Activated CD4-positive, alpha-beta T cell treated with anti-CD3 and anti-CD28 coated beads, Interleukin-2, Interleukin-6, amounts not matched to agents 100 ng/mL and 50 ng/mL, durations not matched to agents 16 hours and 8 hours (primary cell): ENCODE results near the gene ZNF524.
A peak's percentile ranks its signal among the peaks of the same experiment; 100 is the strongest.

ENCODE experiments used
- DNase-seq: peaks from one replicate; pipeline ENCODE4 v3.0.0-alpha.2; 2020

Gene ZNF524

DNA sequence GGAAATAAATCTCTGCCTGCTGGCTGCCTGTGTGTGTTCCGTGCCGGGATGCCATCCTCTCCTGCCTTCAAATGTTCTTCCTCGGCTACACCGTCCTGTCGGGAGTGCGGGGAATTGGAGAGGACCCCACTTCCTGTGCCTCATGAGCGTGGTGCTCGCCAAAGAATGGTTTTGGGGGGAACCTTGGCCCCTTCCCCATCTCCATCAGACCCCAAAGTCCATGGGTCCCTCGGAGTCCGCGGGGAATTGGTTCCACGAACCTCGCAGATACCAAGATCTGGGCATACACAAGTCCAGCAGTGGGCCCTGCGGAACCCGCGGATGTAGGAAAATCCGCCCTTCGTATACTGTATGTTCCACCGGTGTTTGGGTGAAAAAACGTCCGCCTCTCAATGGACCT is 3.0 kb downstream of the ZNF524 start:
- no peak for DNase-seq

DNA sequence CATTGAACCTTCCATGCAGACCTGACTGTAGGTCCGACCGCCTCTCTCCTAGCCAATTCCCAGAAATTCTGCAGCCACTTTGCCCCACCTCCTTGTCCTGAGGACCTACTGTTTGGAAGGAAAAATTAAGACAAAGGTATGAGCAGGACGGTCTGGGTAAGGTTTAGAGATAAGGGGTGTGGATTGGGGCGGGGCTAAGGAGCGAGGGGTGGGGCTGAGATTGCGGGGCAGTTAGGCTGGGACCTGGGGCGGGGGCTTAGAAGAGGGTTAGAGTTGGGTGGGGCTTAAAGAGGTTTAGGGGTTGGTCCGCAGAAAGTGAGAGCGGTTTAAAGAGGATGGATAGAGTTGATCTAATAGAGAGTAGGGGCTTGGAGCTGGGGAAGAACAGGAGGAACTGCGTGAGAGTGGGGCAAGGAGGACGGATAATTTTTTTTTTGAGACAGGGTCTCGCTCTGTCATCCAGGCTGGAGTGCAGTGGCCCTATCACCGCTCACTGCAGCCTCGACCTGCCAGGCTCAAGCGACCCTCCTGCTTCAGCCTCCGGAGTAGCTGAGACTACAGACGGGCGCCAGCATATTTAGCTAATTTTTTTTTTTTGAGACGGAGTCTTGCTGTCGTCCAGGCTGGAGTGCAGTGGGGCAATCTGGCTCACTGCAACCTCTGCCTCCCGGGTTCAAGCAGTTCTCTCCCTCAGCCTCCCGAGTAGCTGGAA is 3.6 kb downstream of the ZNF524 start:
- no peak for DNase-seq

DNA sequence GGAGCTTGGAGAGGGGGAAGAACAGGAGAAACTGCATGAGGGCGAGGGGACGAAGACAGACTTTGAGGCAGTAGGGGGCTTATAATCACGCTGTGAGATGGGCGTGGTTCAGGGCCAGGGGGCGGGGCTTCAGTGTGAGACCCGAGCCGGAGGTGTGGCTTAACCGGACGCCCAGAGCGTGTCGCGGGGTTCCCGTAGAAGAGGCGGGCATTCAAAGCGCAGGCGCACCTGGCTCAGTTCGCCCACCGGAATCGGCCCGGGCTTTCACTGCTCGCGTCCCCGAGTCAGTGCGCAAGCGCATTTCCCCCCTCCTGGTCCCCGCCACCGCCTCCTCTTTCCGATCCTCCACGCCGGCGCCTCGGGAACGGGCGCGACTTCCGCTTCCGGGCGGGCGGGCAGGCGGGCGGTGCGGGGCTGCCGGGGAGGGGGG is 5.1 kb downstream of the ZNF524 start:
- peak; percentile 99 for DNase-seq

DNA sequence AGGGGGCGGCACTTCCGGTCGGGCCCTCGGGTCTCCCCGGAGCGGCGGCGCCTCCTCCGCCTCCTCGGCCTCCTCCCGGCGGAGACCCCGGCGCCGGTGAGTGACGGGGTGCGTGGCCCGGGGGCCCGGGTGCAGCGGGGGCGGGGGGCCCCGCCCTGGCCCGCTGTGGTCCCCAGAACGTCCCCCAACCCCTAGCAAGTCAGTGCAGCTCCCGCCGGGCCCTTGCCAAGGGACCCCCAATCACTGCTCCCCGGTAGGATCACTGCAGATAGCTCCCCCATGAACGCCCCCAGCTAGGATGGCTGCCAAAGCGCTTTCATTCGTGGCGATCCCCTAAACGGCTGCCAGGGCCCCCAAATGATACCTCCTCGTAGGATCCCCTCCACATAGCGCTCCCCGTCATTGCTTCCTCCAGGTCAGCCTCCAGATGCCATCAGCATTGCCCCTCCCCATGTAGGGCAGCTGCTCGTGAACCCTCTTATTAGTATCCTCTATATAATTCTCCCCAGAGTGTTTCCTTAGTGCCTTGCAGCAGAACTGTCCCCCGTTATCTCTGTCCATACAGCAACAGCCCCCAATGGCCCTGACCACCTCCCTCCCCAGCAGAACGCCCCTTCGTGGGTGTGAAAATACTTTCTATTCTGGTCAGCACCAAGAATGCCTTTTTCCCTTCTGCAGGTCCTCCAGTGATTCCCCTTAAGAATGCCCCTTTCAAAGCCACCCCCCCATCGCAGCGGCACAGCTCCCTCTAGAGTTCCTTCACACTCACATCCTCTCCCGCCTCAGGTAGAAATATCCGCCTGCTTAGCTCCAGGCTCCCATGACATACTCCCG is 5.8 kb downstream of the ZNF524 start, which contains the start of gene ZNF865:
Gene ZNF865 (plus strand): TSS at position 11 of the 834 bp plus-strand sequence. CDS start 7,972 bp downstream, outside the sequence.
- peak; percentile 80 for DNase-seq

DNA sequence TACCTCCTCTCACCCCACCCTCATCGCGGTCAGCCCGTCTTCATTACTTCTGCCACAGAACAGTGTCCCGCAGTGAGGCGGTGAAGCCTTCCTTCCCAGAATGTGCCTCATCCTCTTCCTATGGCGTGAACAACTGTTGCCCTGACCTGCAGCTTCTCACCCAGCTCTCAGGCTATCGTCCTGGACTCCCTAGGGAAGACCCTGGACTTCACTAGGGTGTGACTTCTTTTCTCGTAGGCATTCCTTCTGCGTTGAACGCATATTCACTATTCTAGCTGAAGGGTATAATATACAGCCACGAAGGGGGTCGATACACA is 6.3 kb downstream of the ZNF524 start:
- no peak for DNase-seq

DNA sequence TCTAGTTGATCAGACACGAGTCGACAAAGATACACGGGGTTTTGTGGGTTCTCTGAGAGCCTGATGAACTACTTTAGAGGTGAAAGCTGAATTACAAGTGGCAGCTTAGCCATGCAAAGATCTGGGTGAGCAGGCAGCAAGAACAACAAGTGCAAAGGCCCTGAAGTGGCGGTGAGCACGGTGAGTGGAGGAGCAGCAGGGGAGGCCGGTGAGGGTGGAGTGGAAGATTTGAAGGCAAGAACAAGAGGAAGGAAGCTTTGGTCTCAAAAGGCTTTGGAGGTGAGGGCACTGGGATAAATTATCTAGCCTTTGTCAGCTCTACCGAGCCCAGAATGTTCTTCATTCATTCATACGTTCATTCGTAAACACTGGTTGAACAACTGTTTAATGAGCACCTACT is 6.7 kb downstream of the ZNF524 start:
- DNase-seq: no peak

DNA sequence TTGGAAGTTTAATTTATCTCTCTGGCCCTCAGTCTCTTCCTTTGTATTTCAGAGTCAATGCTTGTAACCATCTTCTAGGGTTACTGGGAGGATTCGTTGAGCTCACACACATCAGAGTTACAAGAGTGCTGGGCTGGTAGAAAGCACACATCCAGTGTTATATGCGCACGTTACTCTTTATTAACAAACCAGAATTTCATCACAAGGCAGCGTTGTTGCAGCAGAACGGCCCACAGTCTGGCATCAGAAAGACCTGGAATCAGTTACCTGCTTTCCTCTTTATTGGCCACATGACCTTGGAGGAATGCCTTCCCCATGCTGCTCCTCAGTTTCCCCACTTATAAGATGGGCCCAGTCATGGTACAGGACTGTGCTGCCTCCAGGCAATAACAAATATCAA is 9.2 kb downstream of the ZNF524 start:
- no peak for DNase-seq

DNA sequence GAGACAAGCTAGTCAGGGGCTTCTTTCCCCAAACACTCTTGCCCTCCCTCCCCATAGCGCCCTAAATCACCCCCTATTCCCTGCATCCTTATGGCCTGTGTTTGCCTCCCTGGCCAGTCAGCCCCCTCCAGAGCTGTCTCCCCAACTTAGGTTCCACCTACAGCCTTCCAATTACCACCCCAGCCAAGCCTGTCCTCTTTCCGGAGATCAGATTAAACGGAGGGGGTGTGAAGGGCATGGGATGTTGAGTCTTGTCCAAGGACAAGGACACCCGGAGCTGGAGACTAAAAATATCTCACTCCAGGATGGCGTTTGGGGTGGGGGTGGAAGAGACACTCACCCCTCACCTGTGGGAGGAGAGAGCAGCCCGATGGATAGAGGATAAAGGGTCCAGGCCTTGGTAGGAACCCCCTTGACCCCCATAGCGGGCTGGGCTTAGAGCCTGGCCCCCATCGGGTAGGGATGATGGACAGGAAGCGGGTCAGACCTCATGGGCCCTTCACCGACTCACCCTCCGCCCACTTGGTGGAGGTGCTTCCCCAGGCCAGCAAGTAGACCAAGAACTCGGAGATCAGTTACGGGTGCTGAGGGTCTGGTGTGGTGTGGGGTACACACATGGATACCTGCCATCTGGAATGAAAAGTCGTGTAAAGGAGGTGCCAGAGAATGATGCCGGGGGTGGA is 11.4 kb downstream of the ZNF524 start:
- no peak for DNase-seq

DNA sequence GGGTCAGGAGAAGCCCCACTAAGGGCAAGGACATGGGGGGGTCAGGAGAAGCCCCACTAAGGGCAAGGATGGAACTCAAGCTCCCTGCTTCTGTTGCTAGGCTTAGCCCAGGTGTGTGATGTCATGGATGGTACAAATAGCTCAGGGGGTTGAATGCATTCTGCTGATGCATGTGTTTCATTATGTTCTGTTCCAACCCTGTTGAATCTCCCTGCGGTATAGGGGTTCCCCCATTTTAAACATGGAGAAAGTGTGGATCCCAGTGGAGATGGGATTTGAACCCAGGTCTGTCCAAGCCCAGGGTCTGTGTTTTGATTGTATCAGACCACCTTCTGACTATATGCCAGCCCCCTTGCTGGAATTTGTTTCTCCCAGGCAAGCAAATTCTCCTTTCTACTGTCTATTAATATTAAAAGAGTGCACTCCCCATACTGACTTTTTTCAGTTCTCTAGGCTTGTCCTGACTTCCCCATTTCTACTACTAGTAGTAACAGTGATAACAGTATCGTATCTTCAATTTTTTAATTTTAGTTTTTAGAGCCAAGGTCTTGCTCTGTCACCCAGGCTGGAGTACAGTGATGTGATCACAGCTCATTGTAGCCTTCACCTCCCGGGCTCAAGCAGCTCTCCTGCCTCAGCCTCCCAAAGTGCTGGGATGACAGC is 12.0 kb downstream of the ZNF524 start:
- DNase-seq: no peak

DNA sequence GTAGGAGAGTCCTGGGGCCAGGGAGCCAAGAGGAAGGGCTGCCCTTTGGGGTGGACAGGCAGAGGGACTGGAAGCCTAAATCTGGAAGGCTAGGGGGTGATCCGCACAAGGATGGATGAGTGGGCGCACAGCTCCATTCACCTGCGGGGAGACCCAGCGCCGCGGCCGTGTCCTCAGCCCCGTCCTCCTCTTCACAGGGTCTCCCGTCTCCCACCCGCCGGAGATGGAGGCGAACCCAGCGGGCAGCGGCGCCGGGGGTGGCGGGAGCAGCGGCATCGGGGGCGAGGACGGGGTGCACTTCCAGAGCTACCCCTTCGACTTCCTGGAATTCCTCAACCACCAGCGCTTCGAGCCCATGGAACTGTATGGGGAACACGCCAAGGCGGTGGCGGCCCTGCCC is 13.3 kb downstream of the ZNF524 start:
- no peak for DNase-seq

DNA sequence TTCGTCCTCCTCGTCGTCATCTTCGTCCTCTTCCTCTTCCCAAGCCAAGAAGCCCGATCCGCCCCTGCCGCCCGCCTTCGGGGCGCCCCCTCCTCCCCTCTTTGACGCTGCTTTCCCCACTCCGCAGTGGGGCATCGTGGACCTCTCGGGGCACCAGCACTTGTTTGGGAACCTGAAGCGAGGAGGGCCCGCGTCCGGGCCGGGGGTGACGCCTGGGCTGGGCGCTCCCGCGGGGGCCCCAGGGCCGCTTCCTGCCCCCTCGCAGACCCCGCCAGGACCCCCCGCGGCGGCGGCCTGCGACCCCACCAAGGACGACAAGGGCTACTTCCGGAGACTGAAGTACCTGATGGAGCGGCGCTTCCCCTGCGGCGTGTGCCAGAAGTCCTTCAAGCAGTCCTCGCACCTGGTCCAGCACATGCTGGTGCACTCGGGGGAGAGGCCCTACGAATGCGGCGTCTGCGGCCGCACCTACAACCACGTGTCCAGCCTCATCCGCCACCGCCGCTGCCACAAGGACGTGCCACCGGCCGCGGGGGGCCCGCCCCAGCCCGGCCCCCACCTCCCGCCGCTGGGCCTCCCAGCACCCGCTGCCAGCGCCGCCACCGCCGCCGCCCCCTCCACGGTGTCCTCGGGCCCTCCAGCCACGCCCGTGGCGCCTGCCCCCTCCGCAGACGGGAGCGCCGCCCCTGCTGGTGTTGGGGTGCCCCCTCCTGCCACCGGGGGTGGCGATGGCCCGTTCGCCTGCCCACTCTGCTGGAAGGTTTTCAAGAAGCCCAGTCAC is 14.0 kb downstream of the ZNF524 start:
- no peak for DNase-seq

DNA sequence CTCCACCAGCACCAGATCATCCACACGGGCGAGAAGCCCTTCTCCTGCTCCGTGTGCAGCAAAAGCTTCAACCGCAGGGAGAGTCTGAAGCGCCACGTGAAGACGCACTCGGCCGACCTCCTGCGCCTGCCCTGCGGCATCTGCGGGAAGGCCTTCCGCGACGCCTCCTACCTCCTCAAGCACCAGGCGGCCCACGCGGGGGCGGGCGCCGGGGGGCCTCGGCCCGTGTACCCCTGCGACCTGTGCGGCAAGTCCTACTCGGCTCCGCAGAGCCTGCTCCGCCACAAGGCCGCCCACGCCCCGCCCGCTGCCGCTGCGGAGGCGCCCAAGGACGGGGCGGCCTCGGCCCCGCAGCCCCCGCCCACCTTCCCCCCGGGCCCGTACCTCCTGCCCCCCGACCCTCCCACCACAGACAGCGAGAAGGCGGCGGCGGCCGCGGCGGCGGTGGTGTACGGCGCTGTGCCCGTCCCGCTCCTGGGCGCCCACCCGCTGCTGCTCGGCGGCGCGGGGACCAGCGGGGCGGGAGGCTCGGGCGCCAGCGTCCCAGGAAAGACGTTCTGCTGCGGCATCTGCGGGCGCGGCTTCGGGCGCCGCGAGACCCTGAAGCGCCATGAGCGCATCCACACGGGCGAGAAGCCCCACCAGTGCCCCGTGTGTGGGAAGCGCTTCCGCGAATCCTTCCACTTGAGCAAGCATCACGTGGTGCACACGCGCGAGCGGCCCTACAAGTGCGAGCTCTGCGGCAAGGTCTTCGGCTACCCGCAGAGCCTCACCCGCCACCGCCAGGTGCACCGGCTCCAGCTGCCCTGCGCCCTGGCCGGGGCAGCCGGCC is 14.8 kb downstream of the ZNF524 start:
- no peak for DNase-seq

DNA sequence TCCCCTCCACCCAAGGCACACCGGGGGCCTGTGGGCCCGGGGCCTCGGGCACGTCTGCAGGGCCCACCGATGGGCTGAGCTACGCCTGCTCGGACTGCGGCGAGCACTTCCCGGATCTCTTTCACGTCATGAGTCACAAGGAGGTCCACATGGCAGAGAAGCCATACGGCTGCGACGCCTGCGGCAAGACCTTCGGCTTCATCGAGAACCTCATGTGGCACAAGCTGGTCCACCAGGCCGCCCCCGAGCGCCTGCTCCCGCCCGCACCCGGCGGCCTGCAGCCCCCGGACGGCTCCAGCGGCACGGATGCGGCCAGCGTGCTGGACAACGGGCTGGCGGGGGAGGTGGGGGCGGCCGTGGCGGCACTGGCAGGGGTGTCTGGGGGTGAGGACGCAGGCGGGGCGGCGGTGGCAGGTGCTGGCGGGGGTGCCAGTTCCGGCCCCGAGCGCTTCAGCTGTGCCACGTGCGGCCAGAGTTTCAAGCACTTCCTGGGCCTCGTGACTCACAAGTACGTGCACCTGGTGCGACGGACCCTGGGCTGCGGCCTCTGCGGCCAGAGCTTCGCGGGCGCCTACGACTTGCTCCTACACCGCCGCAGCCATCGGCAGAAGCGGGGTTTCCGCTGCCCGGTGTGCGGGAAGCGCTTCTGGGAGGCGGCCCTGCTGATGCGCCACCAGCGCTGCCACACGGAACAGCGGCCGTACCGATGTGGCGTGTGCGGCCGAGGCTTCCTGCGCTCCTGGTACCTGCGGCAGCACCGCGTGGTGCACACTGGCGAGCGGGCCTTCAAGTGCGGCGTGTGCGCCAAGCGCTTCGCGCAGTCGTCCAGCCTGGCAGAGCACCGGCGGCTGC is 15.7 kb downstream of the ZNF524 start:
- DNase-seq: no peak

DNA sequence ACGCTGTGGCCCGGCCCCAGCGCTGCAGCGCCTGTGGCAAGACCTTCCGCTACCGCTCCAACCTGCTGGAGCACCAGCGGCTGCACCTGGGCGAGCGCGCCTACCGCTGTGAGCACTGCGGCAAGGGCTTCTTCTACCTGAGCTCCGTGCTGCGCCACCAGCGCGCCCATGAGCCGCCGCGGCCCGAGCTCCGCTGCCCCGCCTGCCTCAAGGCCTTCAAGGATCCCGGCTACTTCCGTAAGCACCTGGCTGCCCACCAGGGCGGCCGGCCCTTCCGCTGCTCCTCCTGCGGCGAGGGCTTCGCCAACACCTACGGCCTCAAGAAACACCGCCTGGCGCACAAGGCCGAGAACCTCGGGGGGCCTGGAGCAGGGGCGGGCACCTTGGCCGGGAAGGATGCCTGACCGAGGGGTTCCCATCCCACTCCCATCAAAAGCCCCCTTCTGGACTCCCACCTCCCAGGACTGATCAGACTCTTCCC is 16.3 kb downstream of the ZNF524 start:
- DNase-seq: no peak

DNA sequence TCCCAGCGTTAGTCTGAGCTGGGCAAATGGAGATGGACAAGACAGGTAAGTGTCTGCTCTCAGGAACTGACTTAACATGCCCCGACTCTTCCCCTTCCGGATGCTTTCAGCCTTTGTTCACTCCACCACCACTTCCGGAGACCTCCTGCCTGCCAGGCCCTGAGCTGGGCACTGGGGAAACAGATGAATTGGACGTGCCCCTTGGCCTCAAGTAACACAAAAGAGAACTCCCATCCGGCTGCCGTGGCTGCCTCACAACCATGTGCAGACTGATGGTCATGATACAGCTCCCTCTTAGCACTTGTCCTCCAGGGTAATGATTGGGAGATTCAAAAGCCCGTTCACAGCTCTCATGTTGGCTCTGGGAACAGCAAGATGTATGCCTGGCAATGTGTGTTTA is 17.3 kb downstream of the ZNF524 start:
- DNase-seq: no peak

DNA sequence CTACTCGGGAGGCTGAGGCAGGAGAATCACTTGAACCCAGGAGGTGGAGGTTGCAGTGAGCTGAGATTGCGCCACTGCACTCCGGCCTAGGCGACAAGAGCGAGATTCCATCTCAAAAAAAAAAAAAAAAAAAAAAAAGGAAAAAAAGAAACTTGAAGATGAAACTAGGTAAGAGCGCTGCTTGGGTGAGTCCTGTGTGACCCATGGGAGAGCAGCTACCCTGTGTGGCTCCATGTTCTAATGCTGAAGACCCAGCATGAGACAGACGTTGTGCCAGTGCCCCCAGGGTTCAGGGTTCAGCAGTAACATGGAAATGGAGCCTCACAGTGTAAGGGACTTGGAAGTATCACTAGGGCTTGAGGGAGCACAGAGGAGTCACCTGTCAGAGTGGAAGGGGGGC is 18.3 kb downstream of the ZNF524 start:
- no peak for DNase-seq

DNA sequence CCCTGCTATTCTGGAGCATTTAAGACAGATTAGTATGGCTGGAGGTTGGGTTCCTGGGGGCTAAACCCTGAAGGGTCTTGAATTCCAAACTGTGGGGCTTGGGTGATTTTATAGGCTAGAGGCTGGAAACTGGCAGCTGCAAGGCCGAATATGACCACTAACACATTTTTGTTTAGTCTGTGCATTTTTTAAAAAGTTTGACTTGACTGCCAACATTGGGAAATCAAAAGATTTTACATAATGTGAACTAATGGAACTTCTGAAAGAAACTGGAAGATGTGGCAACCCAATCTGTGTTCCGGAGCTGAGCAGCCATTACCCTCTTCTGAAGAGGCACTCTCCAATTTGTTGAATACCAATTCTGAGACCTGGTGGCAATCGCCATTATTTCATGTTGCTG is 19.2 kb downstream of the ZNF524 start:
- DNase-seq: no peak

DNA sequence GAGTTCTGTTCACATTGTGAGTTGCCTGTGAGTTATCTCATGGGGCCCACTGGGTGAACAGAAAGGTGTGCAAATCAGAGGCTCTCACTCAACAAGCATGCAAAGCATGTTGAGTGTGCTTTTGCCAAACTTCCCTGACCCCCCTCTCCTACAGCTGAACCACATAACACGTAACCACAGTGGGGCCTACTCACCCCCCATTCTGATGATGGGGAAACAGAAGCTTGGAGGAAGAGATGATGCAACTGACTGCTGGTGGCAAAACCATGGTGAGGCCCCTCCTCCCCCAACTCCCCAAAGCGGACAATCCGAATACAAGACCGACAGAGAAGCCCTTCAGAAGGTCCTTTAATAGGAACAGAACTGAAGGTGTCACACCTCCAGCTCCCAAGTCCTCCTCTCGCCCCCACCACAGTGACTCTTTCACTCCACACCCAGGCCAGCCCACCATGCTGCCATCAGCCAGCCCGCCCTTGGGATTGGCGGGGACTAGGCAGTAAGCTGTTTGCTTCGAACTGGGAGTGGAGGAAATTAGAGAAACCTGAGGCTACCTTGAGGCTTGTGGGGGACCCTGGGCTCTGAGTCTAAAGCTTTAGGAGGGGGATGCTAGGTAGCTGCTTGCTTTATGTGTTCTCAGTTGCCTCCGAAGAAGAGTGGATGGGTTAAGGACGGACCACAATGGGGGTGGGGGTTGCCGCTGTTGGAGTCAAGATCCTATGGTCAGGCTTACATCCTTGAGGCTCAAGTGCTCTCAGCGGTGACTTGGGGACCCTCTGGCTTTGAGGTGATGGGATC is 20.5 kb downstream of the ZNF524 start:
- no peak for DNase-seq

DNA sequence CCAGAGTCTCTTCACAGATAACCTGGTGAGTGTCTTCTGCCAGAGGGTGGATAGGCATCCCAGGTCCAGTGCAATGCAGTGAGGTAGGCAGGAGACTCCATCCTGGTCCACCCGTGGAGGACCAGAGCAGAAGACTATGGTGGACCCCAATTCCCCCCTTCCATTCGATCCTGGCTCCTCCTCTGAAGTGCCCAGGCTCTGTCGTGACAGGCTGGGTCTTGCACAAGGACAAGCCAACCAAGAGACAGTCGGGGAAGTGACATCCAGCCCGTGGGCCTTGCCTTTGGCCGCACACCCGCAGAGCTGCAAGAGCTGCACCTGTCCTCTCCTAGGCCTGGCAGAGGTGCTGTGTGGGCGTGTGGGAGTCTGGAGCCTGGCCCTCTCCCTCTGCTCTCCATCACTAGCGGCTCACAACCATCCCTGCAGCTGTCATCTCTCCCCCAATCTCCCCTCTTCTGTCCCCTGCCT is 21.2 kb downstream of the ZNF524 start:
- no peak for DNase-seq
